HG03196 (cell line): ENCODE results near the gene OTX2.

Experiments
- ATAC-seq: cut with Tn5 transposase; IDR thresholded peaks from one replicate; pipeline ENCODE4 v1.9.1; 2021; ENCODE audit not compliant: unreplicated experiment

Gene OTX2

GRCh38 chr14:56812364-56813141 lies 2.3 kb upstream of the OTX2 start:
- no peak for ATAC-seq

- ATAC-seq: no peak
Observed at GRCh38 chr14:56811593-56812363, 1.5 kb upstream of the OTX2 start.

- no peak for ATAC-seq
Observed at GRCh38 chr14:56810836-56811592, 735 bp upstream of the OTX2 start.

- ATAC-seq: no peak
Observed at GRCh38 chr14:56809270-56810146, 771 bp downstream of the OTX2 start.

GRCh38 chr14:56808383-56809269 lies 1.7 kb downstream of the OTX2 start:
- ATAC-seq: no peak

GRCh38 chr14:56808110-56808382 lies 2.2 kb downstream of the OTX2 start:
- ATAC-seq: no peak

- no peak for ATAC-seq
Observed at GRCh38 chr14:56807386-56808109, 2.7 kb downstream of the OTX2 start.

GRCh38 chr14:56806760-56807159 lies 3.5 kb downstream of the OTX2 start:
- ATAC-seq: no peak

- no peak for ATAC-seq
Observed at GRCh38 chr14:56805992-56806727, 4.1 kb downstream of the OTX2 start.

GRCh38 chr14:56805201-56805991 lies 4.9 kb downstream of the OTX2 start:
- no peak for ATAC-seq

GRCh38 chr14:56803816-56804535 lies 6.3 kb downstream of the OTX2 start:
- no peak for ATAC-seq

GRCh38 chr14:56801920-56802319 lies 8.4 kb downstream of the OTX2 start:
- no peak for ATAC-seq

- no peak for ATAC-seq
Observed at GRCh38 chr14:56799343-56799645, 11.0 kb downstream of the OTX2 start.

GRCh38 chr14:56798447-56799342 lies 11.6 kb downstream of the OTX2 start:
- no peak for ATAC-seq

- ATAC-seq: no peak
Observed at GRCh38 chr14:56797569-56798446, 12.5 kb downstream of the OTX2 start.
